ENCODE data around the gene TNNC1.

The TNNC1 gene

DNA sequence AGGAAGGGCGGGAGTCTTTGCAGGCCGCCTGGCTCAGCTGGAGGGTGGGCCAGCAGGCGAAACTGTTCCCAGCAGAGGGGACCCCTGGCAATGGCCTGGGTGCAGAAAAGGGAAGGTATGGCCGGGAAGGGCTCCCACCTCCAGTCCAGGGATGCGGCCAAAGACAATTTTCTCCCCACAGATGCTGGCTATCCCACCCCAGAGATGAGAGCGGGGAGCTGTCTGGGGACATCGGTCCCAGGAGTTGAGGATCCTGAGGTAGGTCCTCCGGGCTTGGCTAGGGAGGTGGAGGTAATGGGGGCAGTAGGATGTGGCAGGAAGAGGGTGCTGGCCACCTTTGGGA lies 10.6 kb downstream of the TNNC1 start:
- no peak overlapping the region for H3K9ac ChIP-seq (ENCODE audit: low read depth, low read length)
- H3K4me3 ChIP-seq (ENCODE audit: low read depth, low read length), result no peak overlapping the region
- H3K27me3 ChIP-seq (ENCODE audit: control insufficient read depth, insufficient read depth, low read length), result no peaks in the 10 kb centered on the region

DNA sequence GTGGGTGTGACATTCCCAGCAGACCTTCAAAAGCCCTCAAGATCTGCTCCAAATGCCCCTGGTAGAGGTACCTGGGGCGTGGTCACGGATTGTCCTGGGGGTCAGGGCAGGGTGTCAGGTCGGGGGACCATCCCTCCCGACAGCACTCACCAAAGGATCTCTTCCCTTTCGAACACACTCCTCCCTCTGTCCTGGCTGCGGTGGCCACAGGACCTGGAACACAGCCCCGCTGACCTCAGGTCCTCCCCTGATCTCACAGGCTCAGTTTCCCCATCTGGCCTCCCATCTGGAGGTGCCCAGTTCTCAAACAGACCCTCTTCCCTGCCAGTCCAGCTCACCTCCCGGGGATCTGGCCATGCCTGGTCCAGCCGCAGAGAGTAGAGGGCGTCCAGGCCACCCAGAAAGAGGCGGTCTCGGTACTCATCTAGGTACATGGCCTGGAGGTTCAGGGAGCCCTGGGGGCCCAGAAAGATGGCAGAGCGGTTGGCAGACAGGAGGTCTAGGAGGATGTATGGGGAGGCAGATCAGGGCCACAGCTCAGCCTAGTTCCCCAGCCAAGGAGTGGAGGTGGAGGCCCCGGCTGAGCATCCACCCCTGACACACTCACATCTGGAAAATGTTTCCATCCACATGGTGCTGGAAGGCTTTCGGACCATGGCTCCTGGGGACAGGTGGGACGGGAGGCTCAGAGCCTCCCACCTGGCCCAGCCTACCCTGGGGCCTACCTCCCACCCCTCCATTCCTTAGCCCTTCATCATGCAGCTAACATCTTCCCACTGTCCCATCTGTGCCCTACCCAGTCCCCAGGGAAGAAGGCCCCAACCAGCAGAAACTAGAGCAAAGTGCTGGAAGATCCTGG lies 11.2 kb downstream of the TNNC1 start:
- Histone ChIP-seq H3K27me3 (ENCODE audit: control insufficient read depth, insufficient read depth, low read length) (no peaks in the 10 kb centered on the region), H3K4me1 (ENCODE audit: control insufficient read depth, insufficient read depth, low read length) (no peaks in the 10 kb centered on the region), H3K9ac (ENCODE audit: low read depth, low read length) (no peak overlapping the region), H3K36me3 (ENCODE audit: control insufficient read depth, insufficient read depth, low read length) (peaks cover 3% of the 10 kb centered on the region), H3K9me3 (ENCODE audit: control insufficient read depth, insufficient read depth, low read length) (no peaks in the 10 kb centered on the region), H3K4me3 (ENCODE audit: low read depth, low read length) (no peak overlapping the region)

More for the DNA sequence above, 10.6 kb downstream of the TNNC1 start:
- H3K9me3 ChIP-seq (ENCODE audit: control insufficient read depth, insufficient read depth, low read length), result no peaks in the 10 kb centered on the region
- H3K36me3 ChIP-seq (ENCODE audit: control insufficient read depth, insufficient read depth, low read length), result peaks cover 3% of the 10 kb centered on the region
- no peaks in the 10 kb centered on the region for H3K4me1 ChIP-seq (ENCODE audit: control insufficient read depth, insufficient read depth, low read length)

DNA sequence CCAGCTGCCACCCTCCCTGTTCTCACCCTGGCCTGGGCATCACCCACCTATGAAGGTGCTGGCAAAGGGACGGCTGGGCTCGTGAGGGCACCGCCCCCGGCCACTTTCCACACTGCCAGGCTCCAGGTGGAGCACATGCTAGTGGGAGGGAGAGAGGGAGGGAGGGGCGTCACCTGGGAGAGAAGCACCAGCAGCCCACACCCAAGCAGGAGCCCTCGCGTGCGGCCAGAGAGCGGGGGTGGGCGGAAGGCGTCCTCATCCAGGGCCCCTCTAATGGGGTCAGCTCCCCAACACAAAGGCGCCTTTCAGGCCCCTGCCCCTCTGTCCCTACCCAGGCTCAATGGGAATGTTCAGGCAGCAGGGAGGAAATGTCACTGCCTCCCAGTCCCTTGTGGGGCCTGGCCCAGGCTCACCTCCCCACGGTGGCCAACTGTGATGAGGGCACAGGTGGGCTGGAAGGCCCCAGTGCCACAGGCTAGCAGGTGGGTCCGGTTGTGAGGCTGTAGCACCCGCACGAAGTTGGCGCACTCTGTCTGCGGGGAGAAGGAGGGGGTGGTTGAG lies 12.0 kb downstream of the TNNC1 start:
- no peak overlapping the region for H3K9ac ChIP-seq (ENCODE audit: low read depth, low read length)
- no peaks in the 10 kb centered on the region for H3K27me3 ChIP-seq (ENCODE audit: control insufficient read depth, insufficient read depth, low read length)
- no peaks in the 10 kb centered on the region for H3K4me1 ChIP-seq (ENCODE audit: control insufficient read depth, insufficient read depth, low read length)
- peaks cover 3% of the 10 kb centered on the region for H3K36me3 ChIP-seq (ENCODE audit: control insufficient read depth, insufficient read depth, low read length)
- H3K4me3 ChIP-seq (ENCODE audit: low read depth, low read length), result no peak overlapping the region
- no peaks in the 10 kb centered on the region for H3K9me3 ChIP-seq (ENCODE audit: control insufficient read depth, insufficient read depth, low read length)

DNA sequence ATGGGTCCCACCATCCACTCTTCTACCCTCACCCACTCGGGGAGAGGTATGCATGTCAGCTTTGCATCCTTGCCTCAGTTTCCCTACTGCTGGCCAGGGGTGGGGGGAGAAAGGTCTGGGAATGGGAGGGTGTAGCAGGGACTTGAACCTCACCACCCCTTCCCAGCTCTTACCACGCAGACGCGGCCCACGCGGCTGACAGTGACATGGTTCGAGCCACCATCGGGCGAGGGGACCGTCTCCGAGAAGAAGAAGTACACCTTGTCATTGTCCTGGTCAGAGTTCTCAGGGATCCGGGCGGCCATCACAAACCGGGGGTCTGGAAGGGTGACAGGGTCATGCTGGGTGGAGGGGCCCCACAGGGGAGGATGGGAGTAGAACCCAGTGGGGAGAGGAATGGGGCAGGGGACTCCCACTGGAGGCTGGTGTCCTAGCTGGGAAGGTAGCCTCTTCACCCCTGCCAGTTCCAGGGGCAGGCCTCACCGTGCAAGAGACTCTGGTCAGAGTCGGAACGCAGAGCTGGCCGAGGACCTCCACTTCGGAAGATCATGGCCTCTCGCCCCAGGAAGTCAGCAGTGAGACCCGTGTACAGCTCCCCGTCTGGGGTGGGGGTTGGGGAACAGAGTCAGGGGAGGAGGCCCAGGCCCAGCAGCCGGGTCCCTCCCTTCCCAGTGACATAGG lies 12.6 kb downstream of the TNNC1 start:
- no peaks in the 10 kb centered on the region for H3K9me3 ChIP-seq (ENCODE audit: control insufficient read depth, insufficient read depth, low read length)
- no peaks in the 10 kb centered on the region for H3K27me3 ChIP-seq (ENCODE audit: control insufficient read depth, insufficient read depth, low read length)
- no peak overlapping the region for H3K9ac ChIP-seq (ENCODE audit: low read depth, low read length)
- no peaks in the 10 kb centered on the region for H3K4me1 ChIP-seq (ENCODE audit: control insufficient read depth, insufficient read depth, low read length)
- no peak overlapping the region for H3K4me3 ChIP-seq (ENCODE audit: low read depth, low read length)
- H3K36me3 ChIP-seq (ENCODE audit: control insufficient read depth, insufficient read depth, low read length), result peaks cover 3% of the 10 kb centered on the region

DNA sequence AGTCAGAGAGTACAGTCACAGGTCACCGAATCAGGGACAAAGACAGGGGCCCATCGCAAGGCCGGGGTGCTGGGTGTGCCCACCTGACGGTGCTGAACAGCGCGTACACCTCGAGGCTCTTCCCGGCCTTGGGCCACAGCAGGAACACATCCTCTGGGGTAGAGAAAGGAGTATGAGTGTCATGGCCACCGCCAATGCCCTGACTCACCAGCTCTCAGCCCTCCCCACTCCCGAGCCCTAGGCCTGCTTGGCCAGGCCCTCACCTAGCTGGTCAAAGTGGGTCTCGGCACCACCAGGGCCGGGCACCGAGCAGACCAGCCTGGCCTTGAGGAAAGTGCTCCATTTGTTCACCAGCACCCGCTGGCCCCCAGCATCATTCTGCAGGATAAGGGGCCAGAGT lies 13.2 kb downstream of the TNNC1 start:
- no peak overlapping the region for H3K4me3 ChIP-seq (ENCODE audit: low read depth, low read length)
- H3K9ac ChIP-seq (ENCODE audit: low read depth, low read length), result no peak overlapping the region
- H3K4me1 ChIP-seq (ENCODE audit: control insufficient read depth, insufficient read depth, low read length), result no peaks in the 10 kb centered on the region
- H3K9me3 ChIP-seq (ENCODE audit: control insufficient read depth, insufficient read depth, low read length), result no peaks in the 10 kb centered on the region
- peaks cover 3% of the 10 kb centered on the region for H3K36me3 ChIP-seq (ENCODE audit: control insufficient read depth, insufficient read depth, low read length)
- no peaks in the 10 kb centered on the region for H3K27me3 ChIP-seq (ENCODE audit: control insufficient read depth, insufficient read depth, low read length)

DNA sequence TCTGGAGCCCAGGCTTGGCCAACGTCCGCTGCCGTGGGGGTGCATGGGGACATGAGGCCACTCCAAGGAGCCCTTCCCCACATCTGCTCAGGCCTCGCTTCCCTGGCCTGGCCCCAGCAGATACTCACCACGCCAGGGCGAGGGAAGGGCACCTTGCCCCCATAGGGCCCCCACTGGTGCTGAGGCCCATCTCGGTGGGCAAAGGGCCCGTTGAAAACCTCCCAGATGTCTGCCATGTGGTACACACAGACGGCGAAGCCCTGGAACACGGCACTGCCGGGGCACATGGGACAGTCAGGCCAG lies 13.6 kb downstream of the TNNC1 start:
- H3K4me3 ChIP-seq (ENCODE audit: low read depth, low read length), result no peak overlapping the region
- no peaks in the 10 kb centered on the region for H3K4me1 ChIP-seq (ENCODE audit: control insufficient read depth, insufficient read depth, low read length)
- peaks cover 3% of the 10 kb centered on the region for H3K36me3 ChIP-seq (ENCODE audit: control insufficient read depth, insufficient read depth, low read length)

DNA sequence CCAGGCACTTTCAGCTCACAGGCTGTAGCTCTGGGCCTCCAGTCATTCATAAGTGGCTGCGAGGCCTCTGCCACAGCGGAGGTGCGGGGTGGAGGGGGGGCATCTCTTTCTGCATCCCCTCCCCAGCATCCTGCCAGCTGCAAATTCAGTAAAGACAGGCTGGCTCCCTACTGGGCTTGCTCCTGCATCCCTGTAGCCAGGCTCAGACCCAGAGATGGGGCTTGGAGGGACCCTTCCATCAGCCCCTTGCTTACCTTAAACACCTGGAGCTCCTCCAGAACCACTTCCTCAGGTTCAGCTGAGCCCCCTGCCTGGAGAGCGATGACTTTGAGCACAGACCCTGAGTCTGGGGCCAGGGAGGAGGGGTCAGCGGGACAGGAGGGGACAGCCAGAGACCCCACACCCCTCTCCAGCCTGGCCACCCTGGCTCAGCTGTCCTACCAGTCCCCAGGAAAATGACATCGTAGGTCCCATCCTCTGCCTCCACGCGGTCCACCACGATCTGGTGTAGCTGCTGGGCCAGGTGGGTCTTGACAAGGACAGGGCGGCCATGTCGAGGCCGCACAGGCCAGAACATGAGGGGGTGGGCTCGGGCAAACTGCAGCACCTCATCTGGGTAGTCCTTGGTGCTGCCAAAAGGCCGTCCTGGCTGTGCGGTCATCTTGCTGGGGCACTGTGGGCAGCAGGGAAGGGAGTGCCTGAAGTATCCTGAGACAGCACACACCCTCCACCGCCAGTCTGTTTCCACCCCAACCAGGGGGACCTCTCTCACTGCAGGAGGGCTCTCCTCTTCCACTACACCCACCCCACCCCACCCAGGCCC lies 14.2 kb downstream of the TNNC1 start:
- Histone ChIP-seq H3K27me3 (ENCODE audit: control insufficient read depth, insufficient read depth, low read length) (no peaks in the 10 kb centered on the region), H3K36me3 (ENCODE audit: control insufficient read depth, insufficient read depth, low read length) (peaks cover 3% of the 10 kb centered on the region), H3K4me1 (ENCODE audit: control insufficient read depth, insufficient read depth, low read length) (no peaks in the 10 kb centered on the region), H3K4me3 (ENCODE audit: low read depth, low read length) (no peak overlapping the region), H3K9ac (ENCODE audit: low read depth, low read length) (no peak overlapping the region), H3K9me3 (ENCODE audit: control insufficient read depth, insufficient read depth, low read length) (no peaks in the 10 kb centered on the region)

More for the DNA sequence above, 13.6 kb downstream of the TNNC1 start:
- Histone ChIP-seq H3K9ac (ENCODE audit: low read depth, low read length) (no peak overlapping the region), H3K27me3 (ENCODE audit: control insufficient read depth, insufficient read depth, low read length) (no peaks in the 10 kb centered on the region), H3K9me3 (ENCODE audit: control insufficient read depth, insufficient read depth, low read length) (no peaks in the 10 kb centered on the region)

DNA sequence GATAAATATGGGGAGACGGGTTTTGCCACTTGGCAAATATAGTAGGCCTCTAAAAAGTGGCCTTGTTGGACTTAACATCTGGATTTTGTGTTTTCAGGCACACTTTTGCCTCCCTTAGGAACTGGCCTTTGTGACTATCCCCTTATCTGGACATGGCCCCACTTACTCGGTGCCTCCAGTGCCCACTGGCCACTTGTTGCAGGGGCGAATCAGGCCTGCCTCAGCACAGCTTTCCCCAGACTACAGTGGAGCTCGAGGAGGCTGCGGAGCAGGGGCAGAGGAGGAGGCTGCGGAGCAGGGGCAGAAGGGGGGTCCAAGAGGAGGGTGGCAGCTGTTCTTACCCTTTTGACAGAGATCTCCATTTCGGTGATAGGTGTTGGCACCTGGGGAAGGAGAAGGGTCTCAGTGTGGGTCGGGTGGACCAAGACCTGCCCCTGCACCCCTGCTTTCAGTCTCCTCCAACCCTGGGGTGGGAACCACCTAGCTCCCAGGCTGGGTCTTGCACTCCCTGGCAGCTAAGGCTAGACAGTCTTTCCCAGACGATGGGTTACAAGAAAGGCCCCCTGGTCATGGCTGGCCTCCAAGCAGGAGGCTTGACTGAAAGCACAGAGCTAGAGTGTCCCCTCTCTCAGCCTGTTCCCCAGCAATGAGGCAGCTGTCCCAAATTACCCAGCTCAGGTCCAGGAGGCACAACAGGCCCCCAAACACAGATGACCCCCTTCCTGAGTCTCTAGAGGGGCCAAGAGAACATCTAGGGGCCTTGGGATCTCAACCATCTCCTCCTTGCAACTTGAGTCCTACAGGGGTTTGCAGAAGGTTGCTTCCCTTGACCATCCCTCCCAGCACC lies 15.0 kb downstream of the TNNC1 start:
- Histone ChIP-seq H3K9me3 (ENCODE audit: control insufficient read depth, insufficient read depth, low read length) (no peaks in the 10 kb centered on the region), H3K36me3 (ENCODE audit: control insufficient read depth, insufficient read depth, low read length) (peaks cover 3% of the 10 kb centered on the region), H3K27me3 (ENCODE audit: control insufficient read depth, insufficient read depth, low read length) (no peaks in the 10 kb centered on the region), H3K4me1 (ENCODE audit: control insufficient read depth, insufficient read depth, low read length) (no peaks in the 10 kb centered on the region), H3K9ac (ENCODE audit: low read depth, low read length) (no peak overlapping the region), H3K4me3 (ENCODE audit: low read depth, low read length) (no peak overlapping the region)

DNA sequence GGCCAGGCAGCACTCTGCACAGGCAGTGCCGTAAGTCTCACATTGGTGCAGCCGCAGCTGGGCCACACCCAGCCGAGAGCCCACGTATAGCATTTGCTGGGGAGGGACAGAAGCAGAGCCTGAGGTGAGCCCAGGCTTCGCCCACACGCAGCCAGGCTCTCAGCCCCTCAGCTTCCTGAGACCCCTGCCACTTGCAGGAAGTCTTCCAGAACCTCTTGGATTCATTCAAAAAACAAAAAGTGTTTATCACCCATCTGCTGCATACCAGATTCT lies 15.8 kb downstream of the TNNC1 start:
- Histone ChIP-seq H3K4me3 (ENCODE audit: low read depth, low read length) (no peak overlapping the region), H3K9ac (ENCODE audit: low read depth, low read length) (no peak overlapping the region), H3K27me3 (ENCODE audit: control insufficient read depth, insufficient read depth, low read length) (no peaks in the 10 kb centered on the region), H3K9me3 (ENCODE audit: control insufficient read depth, insufficient read depth, low read length) (no peaks in the 10 kb centered on the region), H3K36me3 (ENCODE audit: control insufficient read depth, insufficient read depth, low read length) (peaks cover 3% of the 10 kb centered on the region), H3K4me1 (ENCODE audit: control insufficient read depth, insufficient read depth, low read length) (no peaks in the 10 kb centered on the region)

DNA sequence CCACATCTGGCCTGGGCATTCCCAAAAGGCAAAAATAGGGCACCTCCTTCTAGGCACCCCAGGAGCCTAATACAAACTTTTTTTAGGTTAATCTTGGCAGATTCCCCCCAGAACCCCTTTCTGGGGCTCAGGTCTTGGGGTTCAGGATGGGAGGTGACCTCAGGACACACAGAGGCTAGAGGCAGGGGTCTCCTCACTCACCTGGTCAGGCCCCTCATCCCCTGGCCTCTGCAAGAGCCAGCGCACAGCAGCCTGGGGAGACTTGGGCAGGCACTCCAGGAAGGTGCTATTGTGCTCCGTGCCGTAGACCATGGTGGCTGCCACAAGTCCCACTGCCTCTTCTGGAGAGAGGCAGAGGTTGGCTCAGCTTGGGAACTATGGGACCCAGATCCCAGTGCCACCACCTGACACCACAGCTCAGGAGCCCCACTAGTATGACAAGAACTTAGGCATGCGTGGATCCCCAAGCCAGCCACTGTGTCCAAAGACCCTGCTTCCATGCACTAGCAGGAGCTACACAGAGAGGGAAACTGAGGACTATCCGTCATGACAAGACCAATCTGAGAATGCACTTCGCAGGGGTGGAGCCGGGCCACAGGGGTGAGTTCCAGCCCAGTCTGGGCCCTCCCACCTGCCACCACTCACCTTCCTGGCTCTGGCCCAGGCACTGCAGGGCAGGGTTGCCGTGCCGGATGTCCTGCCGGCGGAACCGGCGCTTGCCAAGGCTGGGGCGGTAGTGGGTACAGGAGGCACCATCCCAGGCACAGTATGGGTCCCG lies 16.3 kb downstream of the TNNC1 start:
- H3K9me3 ChIP-seq (ENCODE audit: control insufficient read depth, insufficient read depth, low read length), result no peaks in the 10 kb centered on the region
- H3K4me3 ChIP-seq (ENCODE audit: low read depth, low read length), result no peak overlapping the region
- H3K9ac ChIP-seq (ENCODE audit: low read depth, low read length), result no peak overlapping the region
- no peaks in the 10 kb centered on the region for H3K4me1 ChIP-seq (ENCODE audit: control insufficient read depth, insufficient read depth, low read length)
- H3K27me3 ChIP-seq (ENCODE audit: control insufficient read depth, insufficient read depth, low read length), result no peaks in the 10 kb centered on the region
- peaks cover 3% of the 10 kb centered on the region for H3K36me3 ChIP-seq (ENCODE audit: control insufficient read depth, insufficient read depth, low read length)
